ENCODE measurements around the gene SYNPO2.

Gene SYNPO2

GRCh38 chr4:118983293-118983692, 94.6 kb downstream of the SYNPO2 start:
- no peak for DNase-seq
- H3K27ac Mint-ChIP-seq: no peak overlapping the region

GRCh38 chr4:118983831-118984230, 95.2 kb downstream of the SYNPO2 start:
- Mint-ChIP-seq H3K27ac (no peak overlapping the region), H3K27me3 (peaks cover 14% of the 10 kb centered on the region), H3K4me1 (peaks cover 2% of the 10 kb centered on the region), H3K9me3 (no peaks in the 10 kb centered on the region), H3K36me3 (no peaks in the 10 kb centered on the region), H3K4me3 (no peak overlapping the region)
- CTCF ChIA-PET: interaction anchor here (0.8 to 1.5 kb wide), 2 partner anchors 228 to 505 kb away, joined by 3 to 4 read pairs; partner anchors contain the start of gene USP53
- no peak for DNase-seq

More at GRCh38 chr4:118983293-118983692, 94.6 kb downstream of the SYNPO2 start:
- CTCF ChIA-PET: interaction anchor here (1.5 kb wide), 1 partner anchor 506 kb away, joined by 4 read pairs; no protein-coding TSS in a partner anchor
- no peak overlapping the region for H3K4me3 Mint-ChIP-seq
- H3K36me3 Mint-ChIP-seq: no peaks in the 10 kb centered on the region
- no peaks in the 10 kb centered on the region for H3K9me3 Mint-ChIP-seq
- peaks cover 10% of the 10 kb centered on the region for H3K27me3 Mint-ChIP-seq
- peaks cover 2% of the 10 kb centered on the region for H3K4me1 Mint-ChIP-seq

- Mint-ChIP-seq H3K27ac (no peak overlapping the region), H3K27me3 (peaks cover 14% of the 10 kb centered on the region), H3K4me3 (no peak overlapping the region), H3K36me3 (no peaks in the 10 kb centered on the region), H3K9me3 (no peaks in the 10 kb centered on the region), H3K4me1 (peaks cover 2% of the 10 kb centered on the region)
- DNase-seq: no peak
- CTCF ChIA-PET: no interaction called here
These were observed 96.7 kb downstream of the SYNPO2 start for GRCh38 chr4:118985170-118986000.

- DNase-seq: no peak
- no peaks in the 10 kb centered on the region for H3K36me3 Mint-ChIP-seq
- CTCF ChIA-PET: no interaction called here
- peaks cover 11% of the 10 kb centered on the region for H3K27me3 Mint-ChIP-seq
- no peak overlapping the region for H3K27ac Mint-ChIP-seq
- H3K4me3 Mint-ChIP-seq: no peak overlapping the region
- H3K4me1 Mint-ChIP-seq: no peaks in the 10 kb centered on the region
- H3K9me3 Mint-ChIP-seq: no peaks in the 10 kb centered on the region
These were observed 99.4 kb downstream of the SYNPO2 start for GRCh38 chr4:118987959-118988634.

GRCh38 chr4:118988635-118988972, 100.0 kb downstream of the SYNPO2 start:
- no peaks in the 10 kb centered on the region for H3K4me1 Mint-ChIP-seq
- CTCF ChIA-PET: interaction anchor here (1.2 kb wide), 1 partner anchor 53 kb away, joined by 3 read pairs; no protein-coding TSS in a partner anchor
- H3K4me3 Mint-ChIP-seq: no peak overlapping the region
- H3K36me3 Mint-ChIP-seq: no peaks in the 10 kb centered on the region
- no peaks in the 10 kb centered on the region for H3K9me3 Mint-ChIP-seq
- no peak overlapping the region for H3K27ac Mint-ChIP-seq
- peaks cover 8% of the 10 kb centered on the region for H3K27me3 Mint-ChIP-seq
- no peak for DNase-seq

GRCh38 chr4:118989098-118990080, 100.7 kb downstream of the SYNPO2 start:
- peaks cover 8% of the 10 kb centered on the region for H3K27me3 Mint-ChIP-seq
- no peaks in the 10 kb centered on the region for H3K4me1 Mint-ChIP-seq
- CTCF ChIA-PET: interaction anchor here (1.1 to 1.2 kb wide), 2 partner anchors 52 to 639 kb away, joined by 3 read pairs; partner anchors contain the start of gene PDE5A
- H3K27ac Mint-ChIP-seq: no peak overlapping the region
- H3K9me3 Mint-ChIP-seq: no peaks in the 10 kb centered on the region
- no peaks in the 10 kb centered on the region for H3K36me3 Mint-ChIP-seq
- H3K4me3 Mint-ChIP-seq: no peak overlapping the region
- DNase-seq: no peak

- Mint-ChIP-seq H3K4me3 (no peak overlapping the region), H3K9me3 (no peaks in the 10 kb centered on the region), H3K36me3 (no peaks in the 10 kb centered on the region), H3K27ac (no peak overlapping the region), H3K4me1 (no peaks in the 10 kb centered on the region), H3K27me3 (peaks cover 4% of the 10 kb centered on the region)
- CTCF ChIA-PET: no interaction called here
- DNase-seq: no peak
These were observed 103.0 kb downstream of the SYNPO2 start for GRCh38 chr4:118991686-118992085.

GRCh38 chr4:118992149-118992548, 103.5 kb downstream of the SYNPO2 start:
- H3K36me3 Mint-ChIP-seq: no peaks in the 10 kb centered on the region
- no peaks in the 10 kb centered on the region for H3K4me1 Mint-ChIP-seq
- peaks cover 4% of the 10 kb centered on the region for H3K27me3 Mint-ChIP-seq
- no peak overlapping the region for H3K4me3 Mint-ChIP-seq
- CTCF ChIA-PET: no interaction called here
- no peak overlapping the region for H3K27ac Mint-ChIP-seq
- H3K9me3 Mint-ChIP-seq: no peaks in the 10 kb centered on the region
- DNase-seq: no peak

- Mint-ChIP-seq H3K9me3 (no peaks in the 10 kb centered on the region), H3K27me3 (peaks cover 4% of the 10 kb centered on the region), H3K4me3 (no peak overlapping the region), H3K4me1 (no peaks in the 10 kb centered on the region), H3K27ac (no peak overlapping the region), H3K36me3 (no peaks in the 10 kb centered on the region)
- DNase-seq: no peak
- CTCF ChIA-PET: no interaction called here
These were observed 104.7 kb downstream of the SYNPO2 start for GRCh38 chr4:118993333-118993732.

- CTCF ChIA-PET: no interaction called here
- H3K36me3 Mint-ChIP-seq: no peaks in the 10 kb centered on the region
- H3K4me3 Mint-ChIP-seq: no peak overlapping the region
- no peaks in the 10 kb centered on the region for H3K9me3 Mint-ChIP-seq
- H3K27ac Mint-ChIP-seq: no peak overlapping the region
- no peaks in the 10 kb centered on the region for H3K4me1 Mint-ChIP-seq
- H3K27me3 Mint-ChIP-seq: no peaks in the 10 kb centered on the region
- no peak for DNase-seq
These were observed 105.4 kb downstream of the SYNPO2 start for GRCh38 chr4:118994030-118994429.

GRCh38 chr4:118995693-118996391, 107.2 kb downstream of the SYNPO2 start:
- Mint-ChIP-seq H3K36me3 (no peaks in the 10 kb centered on the region), H3K4me3 (no peak overlapping the region), H3K9me3 (no peaks in the 10 kb centered on the region), H3K27me3 (peaks cover 4% of the 10 kb centered on the region), H3K27ac (no peak overlapping the region), H3K4me1 (no peaks in the 10 kb centered on the region)
- no peak for DNase-seq
- CTCF ChIA-PET: no interaction called here

- Mint-ChIP-seq H3K4me1 (no peaks in the 10 kb centered on the region), H3K9me3 (no peaks in the 10 kb centered on the region), H3K36me3 (no peaks in the 10 kb centered on the region), H3K4me3 (no peak overlapping the region), H3K27ac (no peak overlapping the region), H3K27me3 (peaks cover 11% of the 10 kb centered on the region)
- CTCF ChIA-PET: interaction anchor here (1.0 kb wide), 1 partner anchor 45 kb away, joined by 4 read pairs; no protein-coding TSS in a partner anchor
- DNase-seq: no peak
These were observed 108.9 kb downstream of the SYNPO2 start for GRCh38 chr4:118997601-118998000.

GRCh38 chr4:118999919-119000318, 111.3 kb downstream of the SYNPO2 start:
- Mint-ChIP-seq H3K36me3 (no peaks in the 10 kb centered on the region), H3K27ac (no peak overlapping the region), H3K27me3 (peaks cover 11% of the 10 kb centered on the region), H3K9me3 (no peaks in the 10 kb centered on the region), H3K4me1 (no peaks in the 10 kb centered on the region), H3K4me3 (no peak overlapping the region)
- no peak for DNase-seq
- CTCF ChIA-PET: no interaction called here

Measured in activated naive CD4-positive, alpha-beta T cell treated with anti-CD3 and anti-CD28 coated beads, Interleukin-2, amount 10 ng/mL, durations not matched to agents 7 days and 5 days (primary cell).